GM12865 (cell line): ENCODE data around the gene DYSF.

Experiments
- DNase-seq: peaks from one replicate; pipeline ENCODE4 v3.0.0; 2010; ENCODE audit warnings: low read depth
- H3K4me3 ChIP-seq: 2 replicates; pipeline ENCODE4 v1.5.1; 2011; ENCODE audit warnings: mild to moderate bottlenecking, low read depth, low read length, control low read depth
- TF ChIP-seq, protein P1 (sequence below): IDR thresholded peaks from 2 replicates; pipeline ENCODE4 v1.5.1; 2011; ENCODE audit warnings: low read length, control low read depth, low read depth, inconsistent platforms; ENCODE audit not compliant: insufficient read depth; ENCODE audit errors: missing control alignments

Gene DYSF

DNA sequence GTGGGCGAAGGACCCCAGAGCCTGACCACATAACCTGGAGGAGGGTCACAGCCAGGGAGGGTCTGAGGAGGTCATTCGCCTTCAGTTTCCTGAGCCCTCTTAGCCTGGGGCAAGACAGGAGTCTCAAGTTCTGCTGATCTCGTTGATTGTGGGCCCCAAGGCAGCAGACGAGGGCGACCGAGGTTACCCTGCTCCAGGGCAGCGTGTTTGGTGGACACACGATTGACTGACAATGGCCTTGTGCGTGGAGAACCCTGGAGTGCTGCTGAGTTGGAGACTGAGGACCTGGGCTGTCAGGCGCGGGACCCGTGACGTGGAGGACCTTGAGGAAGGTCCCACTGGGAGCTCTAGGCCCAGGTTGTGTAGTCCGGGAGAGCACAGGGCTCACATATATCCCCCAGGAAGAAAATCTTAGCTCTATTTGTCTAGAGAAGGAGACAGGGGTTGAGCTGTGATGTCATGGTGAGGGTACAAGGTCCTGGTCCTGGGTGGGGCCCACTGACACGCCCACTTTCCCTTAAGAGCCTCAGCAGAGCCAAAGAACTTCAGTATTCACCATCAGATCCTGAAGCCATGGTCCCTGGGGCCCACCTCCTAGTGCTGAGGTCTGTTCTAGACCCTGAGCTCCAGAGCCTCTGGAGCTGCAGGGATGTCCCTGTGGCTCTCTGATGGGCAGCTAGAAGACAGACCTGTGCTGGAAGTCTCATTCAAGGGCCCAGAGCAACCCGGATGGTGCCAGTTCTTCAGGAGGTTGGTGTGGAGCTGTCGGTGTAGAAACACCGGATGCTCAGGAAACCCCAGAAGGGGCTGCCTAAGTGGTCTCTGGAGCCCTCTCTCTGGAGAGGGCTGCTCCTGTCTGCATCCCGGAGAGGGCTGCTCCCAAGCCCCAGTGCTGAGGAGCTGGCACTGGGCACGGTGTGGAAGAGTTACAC is 53.1 kb downstream of the DYSF start:
- no peak overlapping the region for H3K4me3 ChIP-seq
- no peak for DNase-seq
- TF ChIP-seq, protein P1, sequence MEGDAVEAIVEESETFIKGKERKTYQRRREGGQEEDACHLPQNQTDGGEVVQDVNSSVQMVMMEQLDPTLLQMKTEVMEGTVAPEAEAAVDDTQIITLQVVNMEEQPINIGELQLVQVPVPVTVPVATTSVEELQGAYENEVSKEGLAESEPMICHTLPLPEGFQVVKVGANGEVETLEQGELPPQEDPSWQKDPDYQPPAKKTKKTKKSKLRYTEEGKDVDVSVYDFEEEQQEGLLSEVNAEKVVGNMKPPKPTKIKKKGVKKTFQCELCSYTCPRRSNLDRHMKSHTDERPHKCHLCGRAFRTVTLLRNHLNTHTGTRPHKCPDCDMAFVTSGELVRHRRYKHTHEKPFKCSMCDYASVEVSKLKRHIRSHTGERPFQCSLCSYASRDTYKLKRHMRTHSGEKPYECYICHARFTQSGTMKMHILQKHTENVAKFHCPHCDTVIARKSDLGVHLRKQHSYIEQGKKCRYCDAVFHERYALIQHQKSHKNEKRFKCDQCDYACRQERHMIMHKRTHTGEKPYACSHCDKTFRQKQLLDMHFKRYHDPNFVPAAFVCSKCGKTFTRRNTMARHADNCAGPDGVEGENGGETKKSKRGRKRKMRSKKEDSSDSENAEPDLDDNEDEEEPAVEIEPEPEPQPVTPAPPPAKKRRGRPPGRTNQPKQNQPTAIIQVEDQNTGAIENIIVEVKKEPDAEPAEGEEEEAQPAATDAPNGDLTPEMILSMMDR = no peak

GRCh38 chr2:71507476-71507875 is 54.1 kb downstream of the DYSF start:
- DNase-seq = no peak
- H3K4me3 ChIP-seq = no peak overlapping the region
- TF ChIP-seq, protein P1 = no peak

- H3K4me3 ChIP-seq = no peak overlapping the region
- TF ChIP-seq, protein P1 = peak; percentile 85
- DNase-seq = peak; percentile 68
These were observed 56.9 kb downstream of the DYSF start for GRCh38 chr2:71510196-71510807.

GRCh38 chr2:71510938-71511337 is 57.6 kb downstream of the DYSF start:
- TF ChIP-seq, protein P1 = no peak
- DNase-seq = no peak
- H3K4me3 ChIP-seq = no peak overlapping the region

- DNase-seq = no peak
- H3K4me3 ChIP-seq = no peak overlapping the region
- TF ChIP-seq, protein P1 = no peak
These were observed 58.4 kb downstream of the DYSF start for GRCh38 chr2:71511776-71512175.

GRCh38 chr2:71512386-71512785 is 59.0 kb downstream of the DYSF start:
- DNase-seq = no peak
- TF ChIP-seq, protein P1 = no peak
- H3K4me3 ChIP-seq = no peak overlapping the region
